Measurements from ENCODE around the gene MAPK14.

MAPK14 gene

DNA sequence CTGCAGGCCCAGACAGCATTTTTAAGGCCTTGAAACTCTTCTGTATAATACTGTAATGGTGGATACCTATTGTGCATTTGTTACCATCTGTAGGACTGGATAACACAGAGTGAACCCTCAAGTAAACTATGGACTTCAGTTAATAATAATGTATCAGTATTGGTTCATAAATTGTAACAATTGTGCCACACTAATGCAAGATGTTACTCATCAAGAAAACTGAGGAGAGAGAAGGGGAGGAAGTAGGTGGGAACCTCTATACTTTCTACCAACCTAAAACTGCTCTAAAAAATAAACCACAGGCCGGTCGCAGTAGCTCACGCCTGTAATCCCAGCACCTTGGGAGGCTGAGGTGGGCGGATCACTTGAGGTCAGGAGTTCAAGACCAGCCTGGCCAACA lies 113.5 kb downstream of the MAPK14 start:
- DNase-seq = no peak

DNA sequence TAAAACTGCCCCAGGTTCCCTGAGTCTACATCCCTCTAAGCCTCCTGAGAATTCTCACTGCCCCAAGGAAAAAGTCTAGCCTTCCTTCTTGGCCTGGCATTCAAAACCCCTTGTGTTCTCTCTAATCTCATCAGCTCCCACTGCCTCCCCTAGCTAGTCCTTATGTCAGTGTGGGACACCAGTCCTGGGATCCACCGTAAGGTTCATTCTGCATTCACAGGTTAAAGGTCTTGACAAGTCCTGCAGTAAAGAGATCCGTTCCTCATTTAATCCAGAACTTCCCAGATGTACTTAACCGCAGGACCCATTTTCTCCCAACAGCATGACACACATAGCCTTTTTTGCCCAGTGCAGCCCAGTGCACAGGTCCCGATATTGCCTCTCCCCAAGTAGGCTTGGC lies 114.4 kb downstream of the MAPK14 start:
- DNase-seq = no peak

DNA sequence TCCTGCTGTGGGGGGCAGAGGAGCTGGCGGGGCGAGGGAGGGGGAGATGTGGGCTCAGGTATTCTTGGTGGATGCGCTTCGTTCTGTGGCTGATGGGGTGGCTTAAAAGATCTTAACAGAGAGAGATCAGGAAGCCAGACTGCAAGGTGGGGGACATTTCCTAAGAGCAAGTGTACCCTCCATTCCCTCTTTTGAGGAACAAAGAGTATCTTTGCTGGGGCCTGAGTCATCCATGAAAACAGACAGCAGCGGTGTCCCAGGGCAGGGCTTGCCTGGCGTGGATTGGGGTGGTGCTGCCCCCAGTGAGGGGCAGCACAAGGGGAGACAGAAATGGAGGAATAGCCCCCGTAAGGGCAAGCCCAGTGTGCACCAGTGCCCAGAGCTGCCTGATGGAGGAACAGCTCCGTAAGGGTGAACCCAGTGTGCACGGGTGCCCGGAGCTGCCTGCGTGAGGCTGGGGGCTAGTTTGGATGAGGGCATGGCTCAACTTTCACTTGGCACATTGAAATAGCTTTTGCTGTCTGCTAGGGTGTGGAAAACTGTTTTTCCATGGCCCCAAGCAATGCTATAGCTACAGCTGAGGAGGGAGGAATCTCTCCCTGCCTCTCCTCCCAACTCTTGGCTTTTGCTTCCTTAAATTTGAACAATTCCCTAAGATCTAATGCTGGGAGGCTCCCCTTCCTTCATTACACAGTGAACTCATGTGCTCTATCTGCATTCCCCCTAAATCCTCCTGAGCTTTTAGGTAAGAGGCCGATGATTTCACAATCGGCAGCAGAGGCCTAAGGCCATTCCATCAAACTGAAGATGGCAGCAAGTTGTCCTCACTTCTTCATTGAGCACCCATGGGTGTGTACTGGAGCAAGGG lies 115.6 kb downstream of the MAPK14 start:
- DNase-seq = no peak

DNA sequence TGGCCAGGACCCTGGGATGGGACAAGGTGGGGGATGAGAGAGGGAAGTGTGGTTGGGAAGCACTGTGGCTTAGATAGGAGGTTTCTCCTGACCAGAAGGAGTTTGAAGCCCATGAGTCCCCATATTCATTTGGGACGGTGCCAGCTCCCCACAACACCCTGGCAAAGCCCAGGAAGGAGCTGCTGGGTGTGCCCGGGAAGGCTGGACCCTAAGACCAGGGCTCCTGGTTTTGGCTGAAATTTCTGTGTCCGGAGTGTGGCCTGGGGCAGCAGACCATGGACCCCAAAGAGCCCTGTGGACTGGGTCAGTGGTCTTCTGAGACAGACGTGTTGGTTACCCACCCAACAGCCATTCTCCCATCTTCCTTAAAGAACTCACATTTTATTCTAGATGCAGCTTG lies 117.9 kb downstream of the MAPK14 start:
- DNase-seq = no peak

DNA sequence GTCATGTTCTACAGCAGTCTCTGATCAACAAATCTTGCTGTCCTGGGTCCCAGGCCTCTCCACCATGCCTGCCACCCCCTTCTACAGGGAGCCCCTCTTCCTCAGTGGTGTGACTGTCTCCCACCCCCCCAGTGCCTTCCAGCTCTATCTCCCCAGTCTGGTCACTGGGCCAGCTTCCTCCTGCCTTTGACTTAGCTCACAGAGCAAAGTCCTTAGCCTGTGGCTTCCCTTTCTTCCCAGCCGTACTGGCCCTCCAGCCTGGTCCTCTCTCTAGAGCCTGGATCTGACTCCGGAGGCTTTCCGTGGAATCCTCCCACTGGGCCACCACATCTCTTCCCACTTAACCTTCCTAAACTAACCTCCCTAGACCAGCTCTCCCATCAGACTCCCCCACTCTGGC lies 119.7 kb downstream of the MAPK14 start:
- no peak for DNase-seq

DNA sequence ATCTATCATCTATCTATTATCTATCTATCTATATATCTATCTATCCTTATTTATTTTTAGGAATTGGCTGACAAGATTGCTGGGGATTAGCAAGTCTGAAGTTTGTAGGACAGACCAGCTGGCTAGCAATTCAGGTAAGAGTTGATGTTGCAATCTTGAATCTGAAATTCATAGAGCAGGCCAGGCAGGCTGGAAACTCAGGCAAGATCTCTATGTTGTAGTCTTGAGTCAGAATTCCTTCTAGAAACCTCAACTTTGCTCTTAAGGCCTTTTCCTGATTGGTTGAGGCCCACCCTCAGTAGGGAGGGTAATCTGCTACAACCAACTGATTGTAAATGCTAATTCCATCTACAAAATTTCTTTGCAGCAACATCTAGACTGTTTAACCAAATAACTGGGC lies 121.9 kb downstream of the MAPK14 start:
- no peak for DNase-seq

DNA sequence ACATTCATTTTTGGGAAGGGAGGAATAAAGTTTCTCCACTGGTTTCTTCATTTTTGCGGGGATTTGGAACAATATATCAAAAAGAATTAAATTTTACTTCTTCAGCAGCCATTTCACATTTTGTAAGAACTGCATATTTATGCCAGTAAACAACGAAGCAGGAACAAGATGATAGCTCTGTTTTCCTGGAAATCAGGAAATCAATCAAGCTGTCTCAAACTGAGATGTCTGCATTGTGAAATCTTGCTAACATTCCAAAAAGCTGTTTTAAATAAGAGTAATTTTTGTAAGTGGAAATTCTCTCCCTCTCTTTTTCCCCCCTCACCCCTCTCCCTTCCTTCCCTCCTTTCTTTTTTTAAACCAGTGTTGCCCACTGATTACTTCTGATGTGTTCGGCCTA lies 122.7 kb downstream of the MAPK14 start:
- DNase-seq = no peak

DNA sequence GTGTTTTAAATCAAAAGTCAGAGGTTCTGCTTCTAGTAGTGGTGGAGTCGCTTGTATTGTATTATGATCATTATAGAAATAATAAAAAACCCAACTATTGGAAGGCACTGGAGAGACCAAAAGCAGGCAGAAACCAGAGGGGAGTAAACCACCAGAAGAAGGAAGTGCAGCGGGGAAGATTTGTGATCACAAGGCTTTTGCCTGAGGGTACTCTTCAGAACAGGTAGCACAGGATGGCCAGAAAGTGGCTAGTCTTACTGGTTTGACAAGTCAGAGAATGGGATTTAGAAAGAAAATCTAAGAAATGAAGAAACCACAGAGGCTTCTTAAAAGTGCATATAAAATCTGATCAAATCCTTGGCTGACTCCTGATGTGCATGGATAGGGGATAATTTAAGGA lies 126.7 kb downstream of the MAPK14 start:
- DNase-seq = no peak

DNA sequence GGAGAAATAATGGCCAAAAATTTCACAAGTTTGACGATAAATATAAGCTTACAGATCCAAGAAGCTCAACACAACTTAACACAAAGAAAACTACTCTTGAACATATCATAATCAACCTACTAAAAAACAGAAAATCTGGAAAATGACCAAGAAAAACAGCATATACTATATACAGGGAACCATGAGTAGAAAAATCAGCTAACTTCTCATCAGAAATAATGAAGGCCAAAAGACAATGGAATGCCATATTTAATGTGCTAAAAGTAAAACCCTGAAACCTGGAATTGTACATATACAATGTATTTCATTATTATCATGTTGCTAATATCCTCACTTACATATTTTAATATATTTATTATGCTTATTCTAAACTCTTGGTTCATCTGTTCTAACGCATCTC lies 128.1 kb downstream of the MAPK14 start:
- no peak for DNase-seq

DNA sequence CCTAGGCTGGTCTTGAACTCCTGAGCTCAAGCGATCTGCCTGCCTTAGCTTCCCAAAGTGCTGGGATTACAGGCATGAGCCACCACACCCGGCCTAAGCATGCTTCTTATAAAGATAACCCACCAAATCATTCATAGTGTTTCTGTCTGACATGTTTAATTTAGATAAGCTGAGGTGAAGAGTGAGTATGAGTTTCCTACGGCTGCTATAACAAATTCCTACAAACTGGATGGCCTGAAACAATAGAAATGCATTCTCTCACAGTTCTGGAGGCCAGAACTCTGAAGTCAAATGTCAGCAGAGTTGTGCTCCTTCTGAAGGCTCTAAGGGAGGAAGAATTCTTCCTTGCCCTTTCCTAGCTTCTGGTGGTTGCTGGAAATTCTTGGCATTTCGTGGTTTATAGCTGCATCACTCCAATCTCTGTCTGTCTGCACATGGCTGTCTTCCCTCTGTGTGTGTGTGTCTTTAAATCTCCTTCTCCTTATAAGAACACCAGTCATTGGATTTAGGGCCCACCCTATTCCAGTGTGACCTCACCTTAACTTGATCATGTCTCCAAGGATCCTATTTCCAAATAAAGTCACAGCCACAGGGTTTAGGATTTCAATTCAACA lies 132.6 kb downstream of the MAPK14 start:
- DNase-seq = no peak
